ENCODE measurements around the gene CDH13.

The CDH13 gene

GRCh38 chr16:83005653-83006160, 378.9 kb downstream of the CDH13 start:
- DNase-seq = no peak

- no peak for DNase-seq
These were observed 384.3 kb downstream of the CDH13 start for GRCh38 chr16:83010776-83011720.

GRCh38 chr16:83011939-83012338, 385.2 kb downstream of the CDH13 start:
- no peak for DNase-seq

- no peak for DNase-seq
These were observed 386.3 kb downstream of the CDH13 start for GRCh38 chr16:83013071-83013470.

- DNase-seq = no peak
These were observed 393.2 kb downstream of the CDH13 start for GRCh38 chr16:83019963-83020362.

- no peak for DNase-seq
These were observed 394.3 kb downstream of the CDH13 start for GRCh38 chr16:83021045-83021444.

GRCh38 chr16:83021746-83022145, 395.0 kb downstream of the CDH13 start:
- DNase-seq = no peak

- no peak for DNase-seq
These were observed 396.2 kb downstream of the CDH13 start for GRCh38 chr16:83023011-83023410.

GRCh38 chr16:83023640-83024039, 396.9 kb downstream of the CDH13 start:
- no peak for DNase-seq

- no peak for DNase-seq
These were observed 401.2 kb downstream of the CDH13 start for GRCh38 chr16:83027973-83028372.

- DNase-seq = no peak
These were observed 402.7 kb downstream of the CDH13 start for GRCh38 chr16:83029467-83029866.

GRCh38 chr16:83031524-83031923, 404.8 kb downstream of the CDH13 start:
- no peak for DNase-seq

GRCh38 chr16:83037102-83037501, 410.3 kb downstream of the CDH13 start:
- no peak for DNase-seq

- no peak for DNase-seq
These were observed 411.1 kb downstream of the CDH13 start for GRCh38 chr16:83037884-83038283.

GRCh38 chr16:83040174-83040573, 413.4 kb downstream of the CDH13 start:
- no peak for DNase-seq

GRCh38 chr16:83044589-83044988, 417.8 kb downstream of the CDH13 start:
- no peak for DNase-seq

GRCh38 chr16:83045790-83046189, 419.0 kb downstream of the CDH13 start:
- DNase-seq = no peak

- no peak for DNase-seq
These were observed 419.9 kb downstream of the CDH13 start for GRCh38 chr16:83046664-83047063.

- no peak for DNase-seq
These were observed 424.7 kb downstream of the CDH13 start for GRCh38 chr16:83051451-83051850.

GRCh38 chr16:83054283-83054682, 427.5 kb downstream of the CDH13 start:
- no peak for DNase-seq

GRCh38 chr16:83058376-83058775, 431.6 kb downstream of the CDH13 start:
- no peak for DNase-seq

GRCh38 chr16:83059237-83059636, 432.5 kb downstream of the CDH13 start:
- no peak for DNase-seq

- DNase-seq = no peak
These were observed 439.2 kb downstream of the CDH13 start for GRCh38 chr16:83066011-83066410.

- DNase-seq = no peak
These were observed 440.1 kb downstream of the CDH13 start for GRCh38 chr16:83066881-83067280.

GRCh38 chr16:83068686-83069085, 441.9 kb downstream of the CDH13 start:
- no peak for DNase-seq
